ENCODE results near the gene COG5.

The COG5 gene

GRCh38 chr7:107284911-107285479 lies 278.7 kb downstream of the COG5 start:
- ChIA-PET POLR2A (no interaction called here), CTCF (no interaction called here)
- H3K9me3 ChIP-seq (ENCODE audit: control insufficient read depth, insufficient read depth, low read depth, low read length): no peaks in the 10 kb centered on the region
- no peak overlapping the region for H3K4me3 ChIP-seq (ENCODE audit: low read depth, low read length)
- H3K36me3 ChIP-seq (ENCODE audit: control insufficient read depth in 2 of 2, insufficient read depth in 1 of 2, low read length in 2 of 2): no peaks in the 10 kb centered on the region
- TF ChIP-seq ZNF223 (tag by site-specific recombination; IDR thresholded peaks at IDR 0.05) (no peak), BCL6B (tag by site-specific recombination; IDR thresholded peaks at IDR 0.05) (no peak), ZNF10 (tag by site-specific recombination; IDR thresholded peaks at IDR 0.05) (no peak), SP2 (tag by site-specific recombination; IDR thresholded peaks at IDR 0.05) (no peak), ZIC2 (tag by site-specific recombination; IDR thresholded peaks at IDR 0.05) (no peak), ZNF146 (tag by site-specific recombination; IDR thresholded peaks at IDR 0.05) (no peak), ZNF341 (tag by site-specific recombination; IDR thresholded peaks at IDR 0.05; ENCODE audit: low read depth) (no peak), ZNF639 (tag by site-specific recombination; IDR thresholded peaks at IDR 0.05) (no peak), TCF7L2 (IDR thresholded peaks at IDR 0.05; ENCODE audit: borderline replicate concordance, low read depth, low read length) (no peak), ZNF391 (tag by site-specific recombination; IDR thresholded peaks at IDR 0.05; ENCODE audit: borderline replicate concordance, low read depth) (no peak), ZBTB17 (tag by site-specific recombination; IDR thresholded peaks at IDR 0.05) (no peak), ZNF626 (tag by site-specific recombination; IDR thresholded peaks at IDR 0.05) (no peak), HOXD13 (CRISPR knock-in tag; IDR thresholded peaks at IDR 0.05; ENCODE audit: borderline replicate concordance) (no peak), OVOL3 (tag by site-specific recombination; IDR thresholded peaks at IDR 0.05) (no peak), ZNF701 (tag by site-specific recombination; IDR thresholded peaks at IDR 0.05) (no peak), ZNF423 (tag by site-specific recombination; IDR thresholded peaks at IDR 0.05) (no peak)
- TF ChIP-seq, protein P1, sequence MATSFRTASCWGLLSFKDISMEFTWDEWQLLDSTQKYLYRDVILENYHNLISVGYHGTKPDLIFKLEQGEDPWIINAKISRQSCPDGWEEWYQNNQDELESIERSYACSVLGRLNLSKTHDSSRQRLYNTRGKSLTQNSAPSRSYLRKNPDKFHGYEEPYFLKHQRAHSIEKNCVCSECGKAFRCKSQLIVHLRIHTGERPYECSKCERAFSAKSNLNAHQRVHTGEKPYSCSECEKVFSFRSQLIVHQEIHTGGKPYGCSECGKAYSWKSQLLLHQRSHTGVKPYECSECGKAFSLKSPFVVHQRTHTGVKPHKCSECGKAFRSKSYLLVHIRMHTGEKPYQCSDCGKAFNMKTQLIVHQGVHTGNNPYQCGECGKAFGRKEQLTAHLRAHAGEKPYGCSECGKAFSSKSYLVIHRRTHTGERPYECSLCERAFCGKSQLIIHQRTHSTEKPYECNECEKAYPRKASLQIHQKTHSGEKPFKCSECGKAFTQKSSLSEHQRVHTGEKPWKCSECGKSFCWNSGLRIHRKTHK (tag by site-specific recombination; IDR thresholded peaks at IDR 0.05): no peak
- no peaks in the 10 kb centered on the region for H3K4me1 ChIP-seq (ENCODE audit: control insufficient read depth, insufficient read depth, low read length)
- H3K27ac ChIP-seq (ENCODE audit: extremely low read depth, low read depth, low read length): no peak overlapping the region

DNA sequence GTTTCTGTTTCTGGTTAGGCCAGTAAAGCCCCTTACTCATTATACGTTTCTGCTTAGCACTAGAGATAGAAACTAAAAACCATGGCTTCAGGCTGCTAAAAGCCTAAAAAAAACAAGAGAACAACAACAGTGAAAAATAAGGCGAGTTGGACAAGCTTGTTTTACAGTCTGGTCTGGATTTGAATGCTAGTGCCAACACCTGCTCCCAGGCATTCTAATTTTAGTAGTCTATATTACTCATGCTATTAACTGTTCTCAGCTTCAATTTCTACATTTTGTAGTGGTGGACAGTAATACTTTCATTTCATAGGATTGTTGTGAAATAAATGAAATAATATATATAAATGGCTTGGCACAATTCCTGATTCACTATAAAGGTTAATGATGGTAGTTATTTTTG lies 286.4 kb downstream of the COG5 start:
- TF ChIP-seq SETDB1 (IDR thresholded peaks at IDR 0.05; ENCODE audit: insufficient read length, low read length) (no peak), ZFP37 (tag by site-specific recombination; IDR thresholded peaks at IDR 0.05) (no peak), ZSCAN4 (tag by site-specific recombination; IDR thresholded peaks at IDR 0.05) (no peak), ZNF76 (tag by site-specific recombination; IDR thresholded peaks at IDR 0.05; ENCODE audit: borderline replicate concordance, low read depth) (no peak), KLF7 (tag by site-specific recombination; IDR thresholded peaks at IDR 0.05; ENCODE audit: borderline replicate concordance) (no peak), KLF9 (tag by site-specific recombination; IDR thresholded peaks at IDR 0.05; ENCODE audit: low read depth) (no peak), SP2 (tag by site-specific recombination; IDR thresholded peaks at IDR 0.05) (no peak)
- no peak overlapping the region for H3K27ac ChIP-seq (ENCODE audit: extremely low read depth, low read depth, low read length)
- H3K9me3 ChIP-seq (ENCODE audit: control insufficient read depth, insufficient read depth, low read depth, low read length): no peaks in the 10 kb centered on the region
- H3K36me3 ChIP-seq (ENCODE audit: control insufficient read depth in 2 of 2, insufficient read depth in 1 of 2, low read length in 2 of 2): no peaks in the 10 kb centered on the region
- no peaks in the 10 kb centered on the region for H3K4me1 ChIP-seq (ENCODE audit: control insufficient read depth, insufficient read depth, low read length)
- CTCF ChIA-PET: interaction anchor here (0.6 kb wide), 1 partner anchor 466 kb away, joined by 3 read pairs; no protein-coding TSS in a partner anchor
- POLR2A ChIA-PET: no interaction called here
- no peak overlapping the region for H3K4me3 ChIP-seq (ENCODE audit: low read depth, low read length)

Measured in HEK293 (cell line).